AG04449 (cell line): Measurements from ENCODE around the gene MYO1B.

Experiments
- CTCF ChIA-PET: fragments of 350-600 bp; formaldehyde crosslinking; extraction: SDS; loops from one replicate; lab custom pipeline; 2021; ENCODE audit warnings: antibody characterized with exemption; lab: Yijun Ruan, JAX
- POLR2A ChIA-PET: fragments of 400-600, 350-600 bp; formaldehyde crosslinking; extraction: SDS; loops from one replicate; lab custom pipeline; 2020; ENCODE audit warnings: antibody characterized with exemption, inconsistent platforms; lab: Yijun Ruan, JAX
- DNase-seq: peaks from one replicate; pipeline ENCODE4 v3.0.0-alpha.2; 2010; ENCODE audit warnings: low read depth, low spot score
- H3K4me3 ChIP-seq: 2 replicates; pipeline ENCODE4 v1.5.1; 2011; ENCODE audit warnings: low read depth, mild to moderate bottlenecking, control low read depth, low read length
- CTCF ChIP-seq: IDR thresholded peaks from one replicate; pipeline ENCODE4 v1.5.1; 2011; ENCODE audit warnings: mild to moderate bottlenecking, moderate library complexity, low read length, control low read depth, inconsistent platforms; ENCODE audit not compliant: insufficient read depth; ENCODE audit errors: missing control alignments

Gene MYO1B

GRCh38 chr2:191220671-191221070, 24.5 kb upstream of the MYO1B start:
- DNase-seq, result no peak
- H3K4me3 ChIP-seq, result no peak overlapping the region
- POLR2A ChIA-PET, result no interaction called here
- CTCF ChIA-PET, result interaction anchor here (0.9 to 5.0 kb wide), 5 partner anchors 16 to 301 kb away, joined by 3 to 77 read pairs (median 11); no protein-coding TSS in a partner anchor
- no peak for TF ChIP-seq CTCF

GRCh38 chr2:191221666-191222065, 23.5 kb upstream of the MYO1B start:
- POLR2A ChIA-PET, result no interaction called here
- no peak overlapping the region for H3K4me3 ChIP-seq
- DNase-seq, result no peak
- no peak for TF ChIP-seq CTCF
- CTCF ChIA-PET, result interaction anchor here (0.6 to 2.1 kb wide), 2 partner anchors 10 to 289 kb away, joined by 5 to 6 read pairs; no protein-coding TSS in a partner anchor

- DNase-seq, result no peak
- H3K4me3 ChIP-seq, result no peak overlapping the region
- ChIA-PET CTCF (interaction anchor here (1.2 to 2.1 kb wide), 3 partner anchors 9 to 316 kb away, joined by 3 to 6 read pairs (median 5); no protein-coding TSS in a partner anchor), POLR2A (no interaction called here)
- TF ChIP-seq CTCF, result no peak
Measured at GRCh38 chr2:191222507-191222906, 22.7 kb upstream of the MYO1B start.

- no peak overlapping the region for H3K4me3 ChIP-seq
- POLR2A ChIA-PET, result no interaction called here
- TF ChIP-seq CTCF, result no peak
- no peak for DNase-seq
- CTCF ChIA-PET, result interaction anchor here (1.2 to 2.1 kb wide), 3 partner anchors 9 to 315 kb away, joined by 3 to 6 read pairs (median 5); no protein-coding TSS in a partner anchor
Measured at GRCh38 chr2:191222952-191223351, 22.3 kb upstream of the MYO1B start.

DNA sequence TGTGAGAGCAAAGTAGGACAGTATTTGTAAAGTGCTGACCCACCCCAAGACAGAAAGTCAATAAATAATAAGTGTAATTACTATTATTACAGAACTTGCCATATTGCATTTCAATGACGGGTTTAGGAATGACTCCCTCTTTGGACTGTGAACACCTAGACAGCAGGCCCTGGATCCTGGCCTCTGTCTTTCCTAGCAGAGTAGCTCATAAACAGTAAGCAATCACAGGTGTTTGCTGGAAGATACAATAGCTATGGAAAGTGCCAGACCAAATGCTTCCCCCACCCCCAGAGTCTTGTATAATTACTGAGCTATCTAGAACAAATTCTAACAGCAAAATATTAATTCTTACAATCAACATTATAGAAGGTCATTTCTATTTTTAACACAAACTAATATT, 20.1 kb upstream of the MYO1B start:
- no peak overlapping the region for H3K4me3 ChIP-seq
- POLR2A ChIA-PET, result no interaction called here
- CTCF ChIA-PET, result interaction anchor here (0.9 to 2.4 kb wide), 4 partner anchors 10 to 276 kb away, joined by 3 to 6 read pairs (median 4); no protein-coding TSS in a partner anchor
- no peak for TF ChIP-seq CTCF
- no peak for DNase-seq

GRCh38 chr2:191225690-191226089, 19.5 kb upstream of the MYO1B start:
- CTCF ChIA-PET, result interaction anchor here (1.3 to 4.2 kb wide), 4 partner anchors 9 to 60 kb away, joined by 3 to 39 read pairs (median 9); no protein-coding TSS in a partner anchor
- TF ChIP-seq CTCF, result no peak
- H3K4me3 ChIP-seq, result no peak overlapping the region
- DNase-seq, result no peak
- POLR2A ChIA-PET, result no interaction called here
